ENCODE data around the gene NPLOC4.
A peak's percentile ranks its signal among the peaks of the same experiment; 100 is the strongest.

The NPLOC4 gene

GRCh38 chr17:81609541-81610311, 27.2 kb downstream of the NPLOC4 start:
- no peak for DNase-seq (ENCODE audit: extremely low read depth, low read depth)
- TF ChIP-seq CTCF (IDR thresholded peaks at IDR 0.05; ENCODE audit: low read depth, low read length) = no peak

- no peak for TF ChIP-seq CTCF (IDR thresholded peaks at IDR 0.05; ENCODE audit: low read depth, low read length)
- DNase-seq (ENCODE audit: extremely low read depth, low read depth) = no peak
These were observed 28.3 kb downstream of the NPLOC4 start for GRCh38 chr17:81608605-81609004.

DNA sequence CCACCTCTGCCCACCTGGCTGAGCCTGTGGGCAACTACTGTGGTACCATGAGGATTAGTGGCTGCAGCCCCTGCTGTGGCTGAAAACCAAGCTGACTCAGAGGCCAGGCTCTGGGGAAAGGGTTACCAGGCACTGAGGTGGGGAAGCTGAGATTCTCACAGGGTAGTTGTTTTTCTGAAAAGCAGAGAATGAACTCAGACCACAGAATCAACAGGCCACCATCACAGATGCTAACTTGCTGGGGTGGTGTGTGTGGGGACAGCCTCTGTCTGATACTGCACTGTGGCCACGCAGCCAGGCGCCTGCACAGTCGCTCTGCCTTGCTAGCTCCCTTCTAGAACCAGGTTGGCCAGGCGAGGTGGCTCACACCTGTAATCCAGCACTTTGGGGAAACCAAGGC, 28.8 kb downstream of the NPLOC4 start:
- no peak for TF ChIP-seq CTCF (IDR thresholded peaks at IDR 0.05; ENCODE audit: low read depth, low read length)
- no peak for DNase-seq (ENCODE audit: extremely low read depth, low read depth)

- TF ChIP-seq CTCF (IDR thresholded peaks at IDR 0.05; ENCODE audit: low read depth, low read length) = no peak
- DNase-seq (ENCODE audit: extremely low read depth, low read depth) = no peak
These were observed 29.5 kb downstream of the NPLOC4 start for GRCh38 chr17:81607431-81607830.

GRCh38 chr17:81603846-81604610, 32.9 kb downstream of the NPLOC4 start:
- DNase-seq (ENCODE audit: extremely low read depth, low read depth) = no peak
- TF ChIP-seq CTCF (IDR thresholded peaks at IDR 0.05; ENCODE audit: low read depth, low read length) = no peak

DNA sequence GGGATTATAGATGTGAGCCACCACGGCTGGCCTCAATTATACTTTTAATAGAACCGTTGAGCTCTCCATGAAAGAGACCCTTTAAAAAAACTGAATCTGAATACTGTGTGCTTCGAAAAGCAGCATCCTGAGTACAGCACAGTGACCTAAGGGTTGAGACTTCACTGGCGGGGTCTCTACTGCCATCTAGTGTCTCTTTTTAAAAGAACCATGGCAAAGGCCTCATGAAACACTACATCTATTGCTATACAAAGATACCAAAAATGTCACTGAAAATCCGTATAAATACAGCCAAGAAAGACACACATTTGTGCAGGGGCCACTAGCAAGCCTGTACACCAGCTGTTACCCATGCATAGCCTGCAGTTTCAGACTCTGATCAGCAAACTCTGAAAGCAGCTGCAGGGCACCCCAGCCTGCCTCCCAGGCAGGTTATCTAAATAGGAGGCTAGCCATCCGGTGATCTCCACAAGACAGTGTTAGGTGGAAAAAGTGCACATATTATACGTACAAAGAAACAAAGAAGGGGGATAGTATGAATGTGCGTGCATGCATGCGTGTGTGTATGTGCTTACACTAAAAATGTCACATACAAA, 35.3 kb downstream of the NPLOC4 start:
- TF ChIP-seq CTCF (IDR thresholded peaks at IDR 0.05; ENCODE audit: low read depth, low read length) = peak; percentile 75
- DNase-seq (ENCODE audit: extremely low read depth, low read depth) = peak; percentile 37

Data from AG09319 (cell line).